ENCODE data around the gene LFNG.

DNA sequence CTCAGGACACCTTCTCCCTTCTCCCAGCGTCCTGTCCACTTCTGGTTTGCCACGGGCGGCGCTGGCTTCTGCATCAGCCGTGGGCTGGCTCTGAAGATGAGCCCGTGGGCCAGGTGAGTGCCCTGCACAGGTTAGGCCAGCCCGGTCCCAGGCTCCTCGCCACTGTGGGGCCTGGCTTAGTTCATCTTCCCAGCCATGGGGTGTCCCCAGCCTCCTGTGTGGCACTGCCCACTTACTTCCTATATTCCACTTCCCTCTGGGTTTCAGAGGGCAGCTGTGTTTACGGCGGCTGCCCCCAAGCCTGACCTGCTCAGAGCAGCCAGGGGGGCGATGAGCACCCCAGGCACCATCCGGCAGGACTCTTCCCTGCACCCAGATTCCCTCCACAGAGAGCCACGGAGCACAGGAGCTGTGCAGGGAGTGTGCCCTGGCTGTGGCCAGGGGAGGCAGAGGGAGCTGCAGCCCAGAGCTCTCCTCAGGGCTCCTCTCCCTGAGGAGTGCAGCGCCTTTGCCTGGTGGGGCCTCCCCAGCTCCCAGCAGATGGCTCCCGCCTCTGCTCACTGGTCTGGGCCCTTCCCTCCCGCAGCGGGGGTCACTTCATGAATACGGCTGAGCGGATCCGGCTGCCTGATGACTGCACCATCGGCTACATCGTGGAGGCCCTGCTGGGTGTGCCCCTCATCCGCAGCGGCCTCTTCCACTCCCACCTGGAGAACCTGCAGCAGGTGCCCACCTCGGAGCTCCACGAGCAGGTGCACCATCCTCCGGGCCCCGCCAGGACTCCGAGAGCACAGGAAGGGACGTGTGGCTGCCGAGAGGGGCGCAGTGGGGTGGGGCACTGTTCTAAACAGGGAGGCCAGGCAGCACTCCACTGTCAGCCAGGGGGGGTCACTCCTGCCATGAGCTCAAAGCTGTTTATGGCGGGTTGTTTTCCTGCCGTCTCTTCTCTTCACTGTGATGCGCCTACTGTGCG, 6.4 kb downstream of the LFNG start:
- TF ChIP-seq, protein P1, sequence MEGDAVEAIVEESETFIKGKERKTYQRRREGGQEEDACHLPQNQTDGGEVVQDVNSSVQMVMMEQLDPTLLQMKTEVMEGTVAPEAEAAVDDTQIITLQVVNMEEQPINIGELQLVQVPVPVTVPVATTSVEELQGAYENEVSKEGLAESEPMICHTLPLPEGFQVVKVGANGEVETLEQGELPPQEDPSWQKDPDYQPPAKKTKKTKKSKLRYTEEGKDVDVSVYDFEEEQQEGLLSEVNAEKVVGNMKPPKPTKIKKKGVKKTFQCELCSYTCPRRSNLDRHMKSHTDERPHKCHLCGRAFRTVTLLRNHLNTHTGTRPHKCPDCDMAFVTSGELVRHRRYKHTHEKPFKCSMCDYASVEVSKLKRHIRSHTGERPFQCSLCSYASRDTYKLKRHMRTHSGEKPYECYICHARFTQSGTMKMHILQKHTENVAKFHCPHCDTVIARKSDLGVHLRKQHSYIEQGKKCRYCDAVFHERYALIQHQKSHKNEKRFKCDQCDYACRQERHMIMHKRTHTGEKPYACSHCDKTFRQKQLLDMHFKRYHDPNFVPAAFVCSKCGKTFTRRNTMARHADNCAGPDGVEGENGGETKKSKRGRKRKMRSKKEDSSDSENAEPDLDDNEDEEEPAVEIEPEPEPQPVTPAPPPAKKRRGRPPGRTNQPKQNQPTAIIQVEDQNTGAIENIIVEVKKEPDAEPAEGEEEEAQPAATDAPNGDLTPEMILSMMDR (IDR thresholded peaks at IDR 0.05), result peak in 1 of 5 experiments; percentile 25
- TF ChIP-seq POLR2AphosphoS5 (IDR thresholded peaks at IDR 0.05) (peak in 1 of 3 donors; percentile 1), POLR2A (IDR thresholded peaks at IDR 0.05) (no peak), EP300 (IDR thresholded peaks at IDR 0.05; ENCODE audit: low read depth) (no peak)
